GM23338 (cell line): ENCODE data around the gene TOR1AIP2. TPM values are rescaled to one million over a fixed set of nuclear protein-coding genes. Genes with fewer than 3 reads are reported as not detected.

Experiments
- ATAC-seq: fragments of 200-7000 bp; cut with Tn5 transposase; 3 replicates; pipeline ENCODE4 v1.9.1; 2020
- DNase-seq: peaks from one replicate; pipeline ENCODE4 v3.0.0-alpha.2; 2015; ENCODE audit warnings: low spot score
- H2AFZ ChIP-seq: fragments of 200-600 bp; sonication (generic); 2 replicates; pipeline ENCODE4 v1.8.0; 2016; ENCODE audit warnings: antibody characterized with exemption, mild to moderate bottlenecking, moderate library complexity
- H3F3A ChIP-seq: fragments of 200-600 bp; sonication (generic); replicated peaks from 2 replicates; pipeline ENCODE4 v1.8.0; 2017; ENCODE audit warnings: antibody characterized with exemption, mixed run types, low read depth
- H3K27ac ChIP-seq: fragments of 200-600 bp; sonication (generic); 2 replicates; pipeline ENCODE4 v1.6.1; 2016; ENCODE audit warnings: low read depth
- H3K27me3 ChIP-seq: fragments of 200-600 bp; sonication (generic); 2 replicates; pipeline ENCODE4 v1.8.0; 2016; ENCODE audit warnings: mild to moderate bottlenecking, mixed run types, moderate library complexity; ENCODE audit not compliant: insufficient read depth
- H3K36me3 ChIP-seq: fragments of 200-600 bp; sonication (generic); 2 replicates; pipeline ENCODE4 v1.8.0; 2016; ENCODE audit warnings: mild to moderate bottlenecking; ENCODE audit not compliant: insufficient read depth
- H3K4me1 ChIP-seq: fragments of 200-600 bp; sonication (generic); 2 replicates; pipeline ENCODE4 v1.8.0; 2016; ENCODE audit warnings: mild to moderate bottlenecking, moderate library complexity; ENCODE audit not compliant: insufficient read depth
- H3K4me2 ChIP-seq: fragments of 200-600 bp; sonication (generic); 2 replicates; pipeline ENCODE4 v1.7.1; 2017; ENCODE audit warnings: mixed run types
- H3K4me3 ChIP-seq: fragments of 200-600 bp; sonication (generic); 2 replicates; pipeline ENCODE4 v1.6.1; 2016; ENCODE audit warnings: mixed run types
- H3K79me2 ChIP-seq: fragments of 200-600 bp; sonication (generic); replicated peaks from 2 replicates; pipeline ENCODE4 v1.8.0; 2017; ENCODE audit warnings: mild to moderate bottlenecking; ENCODE audit not compliant: insufficient read depth
- H3K9me2 ChIP-seq: fragments of 200-600 bp; sonication (generic); 2 replicates; pipeline ENCODE4 v1.8.0; 2017; ENCODE audit not compliant: insufficient read depth
- H4K20me1 ChIP-seq: fragments of 200-600 bp; sonication (generic); replicated peaks from 2 replicates; pipeline ENCODE4 v1.8.0; 2017; ENCODE audit warnings: mild to moderate bottlenecking; ENCODE audit not compliant: insufficient read depth
- H3K27ac Mint-ChIP-seq: 2 replicates; pipeline ENCODE4 v1.8.0; 2020; ENCODE audit warnings: inconsistent platforms, mild to moderate bottlenecking, moderate library complexity, mixed read lengths
- H3K27me3 Mint-ChIP-seq: 3 replicates; pipeline ENCODE4 v1.8.0; 2022; ENCODE audit warnings: low read depth, mild to moderate bottlenecking, moderate library complexity, mixed read lengths, inconsistent platforms; ENCODE audit not compliant: insufficient read depth, poor library complexity
- H3K36me3 Mint-ChIP-seq: 3 replicates; pipeline ENCODE4 v1.8.0; 2021; ENCODE audit warnings: low read depth, mild to moderate bottlenecking, inconsistent platforms, moderate library complexity, mixed read lengths
- H3K4me1 Mint-ChIP-seq: 3 replicates; pipeline ENCODE4 v1.8.0; 2020; ENCODE audit warnings: mild to moderate bottlenecking, inconsistent platforms, mixed read lengths
- H3K4me3 Mint-ChIP-seq: 3 replicates; pipeline ENCODE4 v1.8.0; 2021; ENCODE audit warnings: moderate library complexity, mild to moderate bottlenecking, inconsistent platforms, mixed read lengths
- H3K9me3 Mint-ChIP-seq: 3 replicates; pipeline ENCODE4 v1.8.0; 2020; ENCODE audit warnings: moderate library complexity, mild to moderate bottlenecking, inconsistent platforms, mixed read lengths
- CTCF ChIP-seq, 2 experiments: fragments of 200-600 bp in 1 of 2; sonication (generic) in 1 of 2; conservative IDR thresholded peaks; 2 replicates each; pipeline versions ENCODE4 v1.5.1 to v1.6.1; 2016 to 2017; ENCODE audit warnings: antibody characterized with exemption in 2 of 2, low read depth in 2 of 2, mild to moderate bottlenecking in 2 of 2, moderate library complexity in 1 of 2
- EZH2 ChIP-seq: fragments of 200-600 bp; sonication (generic); IDR thresholded peaks from one replicate; pipeline ENCODE4 v1.8.0; 2017; ENCODE audit warnings: antibody characterized with exemption, mild to moderate bottlenecking, low read depth; ENCODE audit not compliant: unreplicated experiment
- EZH2phosphoT487 ChIP-seq: fragments of 200-600 bp; sonication (generic); IDR thresholded peaks from one replicate; pipeline ENCODE4 v1.8.1; 2018; ENCODE audit warnings: antibody characterized with exemption; ENCODE audit not compliant: unreplicated experiment
- POLR2AphosphoS5 ChIP-seq: IDR thresholded peaks from 2 replicates; pipeline ENCODE4 v1.6.1; 2016; ENCODE audit warnings: antibody characterized with exemption, low read depth
- ZNF114 ChIP-seq: fragments of 250-450 bp; sonication (Bioruptor Pico); IDR thresholded peaks from 2 replicates; pipeline ENCODE4 v1.5.0; 2020; ENCODE audit warnings: mild to moderate bottlenecking, moderate library complexity
- ZNF331 ChIP-seq: fragments of 250-450 bp; sonication (Bioruptor Pico); IDR thresholded peaks from 2 replicates; pipeline ENCODE4 v1.5.0; 2020; ENCODE audit warnings: low read depth, mild to moderate bottlenecking, moderate library complexity
- ZNF462 ChIP-seq: fragments of 250-450 bp; sonication (Bioruptor Pico); IDR thresholded peaks from 2 replicates; pipeline ENCODE4 v1.5.0; 2020; ENCODE audit warnings: mild to moderate bottlenecking, moderate library complexity
- polyA plus RNA-seq: library from polyadenylated mRNA; unstranded; fragments of >200 nt; fragmentation: Nextera tagmentation; extraction: Ambion mirVana; gene quantifications from 2 replicates; pipeline ENCODE4 v1.2.1, GENCODE V29; 2016
- total RNA-seq: library from RNA; depleted of rRNA; stranded (reverse); fragments of >200 nt; shearing (Covaris generic); gene quantifications from 2 replicates; pipeline ENCODE4 v1.2.3, GENCODE V29; 2014

TOR1AIP2 gene
- total and polyA plus RNA-seq, 2 experiments from 2014 or later = 21.1 to 81.3 TPM

- ATAC-seq (no peak), DNase-seq (no peak)
- no peaks in the 10 kb centered on the region for H3K9me3 Mint-ChIP-seq
- H3K27ac Mint-ChIP-seq = no peak overlapping the region
- peaks cover 3% of the 10 kb centered on the region; the same call in 1 of the 2 replicates for H3K27me3 ChIP-seq
- H3K4me3 Mint-ChIP-seq = no peak overlapping the region; the same call in 2 of the 3 replicates
- no peak overlapping the region for H3K27ac ChIP-seq
- TF ChIP-seq ZNF114 (CRISPR knock-in tag) = no peak
- TF ChIP-seq ZNF331 = no peak
- TF ChIP-seq EZH2phosphoT487 = no peak
- no peak for TF ChIP-seq EZH2
- no peak for TF ChIP-seq ZNF462 (CRISPR knock-in tag)
- TF ChIP-seq CTCF (conservative IDR thresholded peaks at IDR 0.05; ENCODE audit: low read depth in 2 of 2) = no peak
- no peak for TF ChIP-seq POLR2AphosphoS5
- no peaks in the 10 kb centered on the region for H3K79me2 ChIP-seq
- no peaks in the 10 kb centered on the region; the same call in 1 of the 2 replicates for H3K4me1 ChIP-seq
- peaks cover 26% of the 10 kb centered on the region for H3K27me3 Mint-ChIP-seq
- H3K4me1 Mint-ChIP-seq = no peaks in the 10 kb centered on the region; the same call in 1 of the 3 replicates
- no peak overlapping the region for H2AFZ ChIP-seq
- no peaks in the 10 kb centered on the region for H4K20me1 ChIP-seq
- H3K9me2 ChIP-seq = no peaks in the 10 kb centered on the region
- no peaks in the 10 kb centered on the region for H3K36me3 Mint-ChIP-seq
- H3K36me3 ChIP-seq = no peaks in the 10 kb centered on the region
- H3K4me2 ChIP-seq = no peak overlapping the region
- no peak overlapping the region for H3K4me3 ChIP-seq
- no peaks in the 10 kb centered on the region for H3F3A ChIP-seq
Observed at GRCh38 chr1:179810367-179810715, 67.3 kb downstream of the TOR1AIP2 start.
